Renal pelvis (tissue), 12 donors: ENCODE results near the gene DEFB115. TPM values are rescaled to one million over a fixed set of nuclear protein-coding genes. Genes with fewer than 3 reads are reported as not detected.
"Not testable (repeated sequence)": the region's sequence is repeated elsewhere in the genome, so short reads cannot be mapped to it uniquely, and the experiment has no call there.

Experiments used
- DNase-seq: peaks from one replicate; pipeline ENCODE4 v3.0.0-alpha.2; 2013
- long read RNA-seq, 16 experiments: transcript quantifications; one replicate each; lab custom pipeline, GENCODE V29; 2026
- polyA plus RNA-seq, 3 donors: library from polyadenylated mRNA; unstranded; fragments of 120-200 nt; gene quantifications; one replicate each; pipeline ENCODE4 v1.2.1, GENCODE V29; 2013; ENCODE audit not compliant: insufficient read length in 3 of 3

Gene DEFB115, protein sequence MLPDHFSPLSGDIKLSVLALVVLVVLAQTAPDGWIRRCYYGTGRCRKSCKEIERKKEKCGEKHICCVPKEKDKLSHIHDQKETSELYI
- polyA plus RNA-seq = not detected
- long read RNA-seq, donor 1 = 0 reads
- long read RNA-seq, donor 2 = 0 reads
- long read RNA-seq, donor 3 = 0 reads
- long read RNA-seq, donor 4 = 0 reads
- long read RNA-seq, donor 5 = 0 reads
- long read RNA-seq, donor 6 = 0 reads
- long read RNA-seq, donor 7 = 0 reads
- long read RNA-seq, donor 8 = 0 reads
- long read RNA-seq, donor 9 = 0 reads
- long read RNA-seq, donor 10 = 0 reads
- long read RNA-seq, donor 11 = 0 reads
- long read RNA-seq, donor 12 = 0 reads
- long read RNA-seq, donor 13 = 0 reads
- long read RNA-seq, donor 14 = 0 reads
- long read RNA-seq, donor 15 = 0 reads
- long read RNA-seq, donor 16 = 0 reads

- DNase-seq = no peak
Measured at GRCh38 chr20:31257364-31257763, at the start of gene DEFB115. TSS of gene DEFB115 (plus strand) at chr20:31257664. CDS start at chr20:31257664, 0 bp downstream.

DNA sequence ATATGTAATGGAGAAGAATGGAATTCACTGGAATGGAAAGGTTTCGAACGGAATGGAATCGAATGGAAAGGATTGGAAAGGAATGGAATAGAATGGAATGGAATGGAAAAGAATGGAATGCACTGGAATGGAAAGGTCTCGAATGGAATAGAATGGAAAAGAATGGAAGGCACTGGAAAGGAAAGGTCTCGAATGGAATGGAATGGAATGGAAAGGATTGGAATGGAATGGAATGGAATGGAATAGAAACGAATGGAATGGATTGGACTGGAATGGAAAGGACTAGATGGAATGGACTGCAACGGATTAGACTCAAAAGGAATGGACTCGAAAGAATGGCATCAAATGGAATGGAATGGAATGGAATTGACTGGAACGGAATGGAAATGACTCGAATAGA, 20.5 kb upstream of the DEFB115 start:
- no peak for DNase-seq

GRCh38 chr20:31237763-31238162, 19.7 kb upstream of the DEFB115 start:
- no peak for DNase-seq

GRCh38 chr20:31239139-31239538, 18.3 kb upstream of the DEFB115 start:
- DNase-seq = no peak

DNA sequence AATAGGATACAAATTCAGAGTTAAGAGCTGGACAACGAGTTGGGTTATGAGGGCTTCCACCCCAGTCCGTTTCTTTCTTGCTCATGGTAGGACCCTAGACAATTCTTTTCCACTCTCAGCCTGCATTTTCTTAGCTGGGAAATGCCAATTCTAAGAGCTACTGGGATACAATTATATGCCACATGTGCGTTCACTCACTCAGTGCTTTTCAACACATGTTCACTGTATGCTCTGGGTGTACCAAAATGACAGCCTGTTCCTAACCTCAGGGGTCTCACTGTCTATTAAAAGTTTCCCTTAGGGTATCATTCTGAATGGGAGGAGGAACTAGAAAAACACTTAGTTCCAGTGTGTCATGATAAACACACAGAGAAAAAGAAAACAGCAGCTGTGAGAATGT, 505 bp upstream of the DEFB115 start:
- no peak for DNase-seq

DNA sequence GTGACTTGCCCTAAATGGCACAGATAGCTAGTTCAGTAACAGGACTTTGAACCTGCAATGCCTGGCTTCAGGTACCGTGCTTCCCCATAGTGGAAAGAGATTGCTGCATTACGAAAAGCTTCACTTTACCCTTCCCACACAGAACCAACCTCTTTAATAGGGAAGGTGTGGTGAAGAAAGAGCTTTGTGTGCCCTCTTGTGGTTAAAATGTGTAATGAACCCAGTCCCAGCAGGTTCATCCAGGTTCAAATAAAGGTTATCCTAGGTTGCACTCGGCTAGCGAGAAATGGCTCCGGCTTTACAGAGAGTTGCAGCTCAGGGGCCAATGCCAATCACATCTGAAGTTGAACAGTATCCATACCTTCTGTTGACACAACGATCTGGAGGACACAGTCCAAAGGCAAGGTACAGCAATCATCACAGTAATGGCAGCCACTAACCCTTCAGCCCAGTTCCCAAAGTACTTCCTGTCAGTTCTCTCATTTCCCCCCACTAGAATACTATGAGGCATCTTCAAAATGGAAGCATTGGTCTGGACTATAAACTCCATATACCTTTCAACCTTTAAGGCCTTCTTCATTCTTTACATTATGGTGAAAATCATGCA, 3.0 kb downstream of the DEFB115 start:
- no peak for DNase-seq

DNA sequence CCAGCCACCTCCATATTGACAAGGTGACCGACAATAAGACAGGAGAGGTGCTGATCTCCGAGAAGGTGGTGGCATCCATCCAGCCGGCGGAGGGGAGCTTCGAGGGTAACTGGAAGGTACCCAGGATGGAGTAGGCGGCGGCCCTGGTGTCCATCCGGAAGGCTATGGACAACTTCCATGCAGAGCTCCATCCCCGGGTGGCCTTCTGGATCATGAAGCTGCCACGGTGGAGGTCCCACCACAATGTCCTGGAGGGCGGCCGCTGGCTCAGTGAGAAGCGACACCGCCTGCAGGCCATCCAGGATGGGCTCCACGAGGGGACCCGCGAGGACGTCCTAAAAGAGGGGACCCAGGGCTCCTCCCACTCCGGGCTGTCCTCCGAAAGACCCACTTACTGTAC, 17.0 kb downstream of the DEFB115 start:
- DNase-seq = no peak

DNA sequence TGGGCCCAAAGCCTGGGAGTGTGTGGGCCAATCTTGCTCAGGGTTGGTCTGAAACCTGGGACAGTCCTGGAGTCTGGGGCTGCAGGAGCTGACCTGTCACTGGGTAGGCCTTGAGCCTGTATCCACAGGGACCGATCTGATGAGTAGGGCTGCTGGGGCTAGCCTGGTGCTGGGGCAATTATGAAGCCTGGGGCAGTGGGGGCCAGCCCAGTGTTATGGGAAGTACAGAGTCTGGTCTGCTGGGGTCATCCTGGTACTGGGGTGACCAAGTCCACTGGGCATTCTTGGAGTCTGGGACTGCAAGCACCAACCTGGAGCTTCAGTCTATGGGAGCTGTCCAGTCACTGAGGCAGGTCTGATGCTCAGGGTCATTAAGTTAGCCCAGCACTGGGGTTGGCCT, 20.7 kb downstream of the DEFB115 start:
- DNase-seq = no peak

DNA sequence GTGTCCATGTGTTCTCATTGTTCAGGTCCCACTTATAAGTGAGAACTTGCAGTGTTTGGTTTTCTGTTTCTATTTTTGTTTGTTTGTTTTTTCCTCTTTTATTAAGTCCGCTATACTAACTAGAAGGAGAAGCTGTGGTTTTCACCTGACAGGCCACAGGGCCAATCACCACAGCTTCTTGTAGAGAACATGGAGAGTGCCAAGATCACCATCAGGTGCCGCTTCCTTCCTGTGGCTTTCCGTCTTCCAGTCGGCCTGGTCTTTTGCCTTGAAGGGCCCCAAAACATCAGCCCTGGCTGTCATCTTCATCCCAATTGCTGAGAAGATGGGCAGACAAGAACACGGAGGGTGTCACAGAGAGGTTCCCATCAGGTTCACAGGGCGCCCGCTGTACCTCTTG, 27.5 kb downstream of the DEFB115 start:
- not testable (repeated sequence) for DNase-seq

GRCh38 chr20:31308535-31309162, 51.2 kb downstream of the DEFB115 start, which contains the start of gene DEFB116:
TSS of gene DEFB116 (minus strand) at chr20:31308585. CDS start at chr20:31308585, 0 bp downstream.
- DNase-seq = no peak

Other genes with a start within 250 kb of the DEFB115 start
- not detected for gene DEFB116, start 50.9 kb downstream of the DEFB115 start, polyA plus RNA-seq
- gene DEFB118, start 110.9 kb downstream of the DEFB115 start, polyA plus RNA-seq = not detected
- not detected for gene DEFB119, start 132.9 kb downstream of the DEFB115 start, polyA plus RNA-seq
- not detected for gene DEFB121, start 148.6 kb downstream of the DEFB115 start, polyA plus RNA-seq
- gene DEFB123, start 183.0 kb downstream of the DEFB115 start, polyA plus RNA-seq = not detected
- under 1 TPM in 1 of 3 donors, not detected in 2; 0.70 TPM for gene DEFB124, start 217.5 kb downstream of the DEFB115 start, polyA plus RNA-seq
- gene REM1, start 217.6 kb downstream of the DEFB115 start, polyA plus RNA-seq = under 1 TPM; 0.34 to 0.49 (median 0.44) TPM